ENCODE data around the gene SHC2.
A peak's percentile ranks its signal among the peaks of the same experiment; 100 is the strongest.

Gene SHC2

DNA sequence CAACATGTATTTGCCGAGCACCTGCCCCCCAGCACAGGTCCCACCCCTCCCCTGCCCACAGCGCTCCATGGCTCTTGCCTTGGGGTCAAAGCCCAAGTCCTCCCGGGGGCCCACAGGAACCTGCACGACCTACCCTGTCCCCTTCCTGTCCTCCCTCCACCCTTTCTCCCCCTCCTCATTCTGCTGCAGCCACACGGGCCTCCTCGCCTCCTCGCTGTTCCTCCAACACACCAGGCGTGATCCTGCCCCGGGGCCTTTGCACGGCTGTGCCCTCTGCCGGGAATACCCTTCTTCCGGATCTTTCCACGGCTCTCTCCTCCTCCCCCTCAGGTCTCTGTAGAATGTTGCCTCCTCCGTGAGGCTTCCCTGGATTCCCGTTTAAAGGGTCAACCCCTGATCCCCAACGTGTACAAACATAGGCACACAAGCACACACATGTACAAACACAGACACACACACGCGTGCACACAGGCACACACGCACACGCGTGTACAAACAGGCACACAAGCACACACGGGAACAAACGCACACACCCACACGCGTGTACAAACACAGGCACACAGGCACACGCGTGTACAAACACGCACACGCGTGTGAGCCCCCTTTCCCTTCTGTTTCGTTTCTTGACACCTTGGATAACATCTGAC is 38.3 kb upstream of the SHC2 start:
- TF ChIP-seq, protein P1, sequence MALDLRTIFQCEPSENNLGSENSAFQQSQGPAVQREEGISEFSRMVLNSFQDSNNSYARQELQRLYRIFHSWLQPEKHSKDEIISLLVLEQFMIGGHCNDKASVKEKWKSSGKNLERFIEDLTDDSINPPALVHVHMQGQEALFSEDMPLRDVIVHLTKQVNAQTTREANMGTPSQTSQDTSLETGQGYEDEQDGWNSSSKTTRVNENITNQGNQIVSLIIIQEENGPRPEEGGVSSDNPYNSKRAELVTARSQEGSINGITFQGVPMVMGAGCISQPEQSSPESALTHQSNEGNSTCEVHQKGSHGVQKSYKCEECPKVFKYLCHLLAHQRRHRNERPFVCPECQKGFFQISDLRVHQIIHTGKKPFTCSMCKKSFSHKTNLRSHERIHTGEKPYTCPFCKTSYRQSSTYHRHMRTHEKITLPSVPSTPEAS (tag by site-specific recombination; IDR thresholded peaks at IDR 0.05): peak; percentile 29; the same call in 1 of the 2 replicates
- no peak for TF ChIP-seq GFI1B (tag by site-specific recombination; IDR thresholded peaks at IDR 0.05)
- TF ChIP-seq ZNF623 (tag by site-specific recombination; IDR thresholded peaks at IDR 0.05): peak; percentile 99
- no peak for TF ChIP-seq ZBTB20 (tag by site-specific recombination; IDR thresholded peaks at IDR 0.05)
- no peak for TF ChIP-seq ZNF571 (tag by site-specific recombination; IDR thresholded peaks at IDR 0.05)
- TF ChIP-seq SCRT2 (tag by site-specific recombination; IDR thresholded peaks at IDR 0.05): no peak
- peak; percentile 29; the same call in 1 of the 2 replicates for TF ChIP-seq ZNF341 (tag by site-specific recombination; IDR thresholded peaks at IDR 0.05; ENCODE audit: low read depth)
- no peak overlapping the region for H3K27ac ChIP-seq (ENCODE audit: extremely low read depth, low read depth, low read length)
- H3K9me3 ChIP-seq (ENCODE audit: control insufficient read depth, insufficient read depth, low read depth, low read length): no peaks in the 10 kb centered on the region
- H3K4me1 ChIP-seq (ENCODE audit: control insufficient read depth, insufficient read depth, low read length): no peaks in the 10 kb centered on the region
- H3K36me3 ChIP-seq (ENCODE audit: control insufficient read depth in 2 of 2, insufficient read depth in 1 of 2, low read length in 2 of 2): no peaks in the 10 kb centered on the region
- H3K4me3 ChIP-seq (ENCODE audit: low read depth, low read length): no peak overlapping the region
- ChIA-PET CTCF (no interaction called here), POLR2A (no interaction called here)

DNA sequence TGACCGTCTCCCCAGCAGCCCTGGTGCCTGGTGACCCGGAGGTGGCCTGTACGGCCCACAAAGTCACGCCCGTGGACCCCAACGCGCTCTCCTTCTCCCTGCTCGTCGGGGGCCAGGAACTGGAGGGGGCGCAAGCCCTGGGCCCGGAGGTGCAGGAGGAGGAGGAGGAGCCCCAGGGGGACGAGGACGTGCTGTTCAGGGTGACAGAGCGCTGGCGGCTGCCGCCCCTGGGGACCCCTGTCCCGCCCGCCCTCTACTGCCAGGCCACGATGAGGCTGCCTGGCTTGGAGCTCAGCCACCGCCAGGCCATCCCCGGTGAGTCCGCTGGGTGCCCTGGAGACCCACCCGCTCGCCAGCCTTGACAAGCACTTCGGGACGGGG is 37.7 kb upstream of the SHC2 start:
- Histone ChIP-seq H3K4me1 (ENCODE audit: control insufficient read depth, insufficient read depth, low read length) (no peaks in the 10 kb centered on the region), H3K4me3 (ENCODE audit: low read depth, low read length) (no peak overlapping the region), H3K36me3 (ENCODE audit: control insufficient read depth in 2 of 2, insufficient read depth in 1 of 2, low read length in 2 of 2) (no peaks in the 10 kb centered on the region), H3K9me3 (ENCODE audit: control insufficient read depth, insufficient read depth, low read depth, low read length) (no peaks in the 10 kb centered on the region), H3K27ac (ENCODE audit: extremely low read depth, low read depth, low read length) (no peak overlapping the region)
- CTCF ChIA-PET: interaction anchor here (0.9 kb wide), 1 partner anchor 12 kb away, joined by 5 read pairs; no protein-coding TSS in a partner anchor
- POLR2A ChIA-PET: no interaction called here
- no peak for TF ChIP-seq YY1 (tag by site-specific recombination; IDR thresholded peaks at IDR 0.05)

DNA sequence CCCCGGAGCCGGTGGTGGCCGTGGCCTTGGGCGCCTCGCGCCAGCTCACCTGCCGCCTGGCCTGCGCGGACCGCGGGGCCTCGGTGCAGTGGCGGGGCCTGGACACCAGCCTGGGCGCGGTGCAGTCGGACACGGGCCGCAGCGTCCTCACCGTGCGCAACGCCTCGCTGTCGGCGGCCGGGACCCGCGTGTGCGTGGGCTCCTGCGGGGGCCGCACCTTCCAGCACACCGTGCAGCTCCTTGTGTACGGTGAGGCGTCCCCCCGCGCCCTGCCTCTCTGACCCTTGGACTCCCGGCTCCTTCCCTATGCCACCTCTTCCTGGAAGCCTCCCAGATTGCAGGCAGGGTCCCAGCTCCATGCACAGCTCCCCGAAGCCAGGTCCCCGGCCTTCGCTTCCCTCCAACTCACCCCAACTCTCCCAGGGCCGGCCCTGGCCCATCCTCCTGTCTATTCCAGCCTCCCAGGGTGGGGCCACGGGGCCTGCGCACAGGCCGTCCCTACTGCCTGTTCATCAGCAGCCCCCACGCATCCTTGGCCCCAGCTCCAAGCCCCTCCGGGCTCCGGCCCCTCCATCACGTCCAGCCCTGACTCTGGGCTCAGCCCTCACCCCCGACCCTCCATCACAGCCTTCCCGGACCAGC is 37.2 kb upstream of the SHC2 start:
- Histone ChIP-seq H3K27ac (ENCODE audit: extremely low read depth, low read depth, low read length) (no peak overlapping the region), H3K4me1 (ENCODE audit: control insufficient read depth, insufficient read depth, low read length) (no peaks in the 10 kb centered on the region), H3K36me3 (ENCODE audit: control insufficient read depth in 2 of 2, insufficient read depth in 1 of 2, low read length in 2 of 2) (no peaks in the 10 kb centered on the region), H3K4me3 (ENCODE audit: low read depth, low read length) (no peak overlapping the region), H3K9me3 (ENCODE audit: control insufficient read depth, insufficient read depth, low read depth, low read length) (no peaks in the 10 kb centered on the region)
- ChIA-PET CTCF (interaction anchor here (0.9 kb wide), 1 partner anchor 13 kb away, joined by 5 read pairs; no protein-coding TSS in a partner anchor), POLR2A (no interaction called here)
- no peak for TF ChIP-seq EGR2 (tag by site-specific recombination; IDR thresholded peaks at IDR 0.05; ENCODE audit: low read depth)
- no peak for TF ChIP-seq ZBTB48 (tag by site-specific recombination; IDR thresholded peaks at IDR 0.05)
- TF ChIP-seq ZFP41 (tag by site-specific recombination; IDR thresholded peaks at IDR 0.05; ENCODE audit: borderline replicate concordance): no peak
- TF ChIP-seq ZBTB7A (tag by site-specific recombination; IDR thresholded peaks at IDR 0.05; ENCODE audit: low read depth): 0 out of 2 replicates have a peak, but pooled peaks have one; percentile 23

DNA sequence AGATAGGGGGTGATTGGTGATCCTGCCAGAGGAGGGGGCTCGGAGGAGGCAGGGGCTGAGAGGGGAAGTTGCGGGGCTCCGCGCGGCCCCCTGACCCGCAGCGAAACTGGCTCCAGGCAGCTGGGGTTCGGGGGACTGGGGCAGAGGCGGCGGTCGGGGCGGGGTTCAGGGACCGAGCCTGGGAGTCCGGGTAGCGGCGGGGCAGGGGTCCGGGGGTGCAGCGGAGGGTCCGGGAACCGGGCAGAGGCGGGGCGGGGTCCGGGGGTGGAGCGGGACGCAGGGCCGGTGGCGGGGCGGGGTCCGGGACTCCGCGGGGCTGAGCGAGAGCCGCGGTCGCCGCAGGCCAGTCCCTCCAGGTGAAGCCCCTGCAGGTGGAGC is 36.6 kb upstream of the SHC2 start:
- H3K9me3 ChIP-seq (ENCODE audit: control insufficient read depth, insufficient read depth, low read depth, low read length): no peaks in the 10 kb centered on the region
- ChIA-PET CTCF (interaction anchor here (0.9 kb wide), 1 partner anchor 13 kb away, joined by 5 read pairs; no protein-coding TSS in a partner anchor), POLR2A (interaction anchor here (0.6 kb wide), 1 partner anchor 168 kb away, joined by 3 read pairs; no protein-coding TSS in a partner anchor)
- H3K4me3 ChIP-seq (ENCODE audit: low read depth, low read length): no peak overlapping the region
- no peak overlapping the region for H3K27ac ChIP-seq (ENCODE audit: extremely low read depth, low read depth, low read length)
- no peaks in the 10 kb centered on the region for H3K4me1 ChIP-seq (ENCODE audit: control insufficient read depth, insufficient read depth, low read length)
- H3K36me3 ChIP-seq (ENCODE audit: control insufficient read depth in 2 of 2, insufficient read depth in 1 of 2, low read length in 2 of 2): no peaks in the 10 kb centered on the region
- TF ChIP-seq ZNF830 (tag by site-specific recombination; IDR thresholded peaks at IDR 0.05; ENCODE audit: low read depth): no peak
- TF ChIP-seq, protein P2, sequence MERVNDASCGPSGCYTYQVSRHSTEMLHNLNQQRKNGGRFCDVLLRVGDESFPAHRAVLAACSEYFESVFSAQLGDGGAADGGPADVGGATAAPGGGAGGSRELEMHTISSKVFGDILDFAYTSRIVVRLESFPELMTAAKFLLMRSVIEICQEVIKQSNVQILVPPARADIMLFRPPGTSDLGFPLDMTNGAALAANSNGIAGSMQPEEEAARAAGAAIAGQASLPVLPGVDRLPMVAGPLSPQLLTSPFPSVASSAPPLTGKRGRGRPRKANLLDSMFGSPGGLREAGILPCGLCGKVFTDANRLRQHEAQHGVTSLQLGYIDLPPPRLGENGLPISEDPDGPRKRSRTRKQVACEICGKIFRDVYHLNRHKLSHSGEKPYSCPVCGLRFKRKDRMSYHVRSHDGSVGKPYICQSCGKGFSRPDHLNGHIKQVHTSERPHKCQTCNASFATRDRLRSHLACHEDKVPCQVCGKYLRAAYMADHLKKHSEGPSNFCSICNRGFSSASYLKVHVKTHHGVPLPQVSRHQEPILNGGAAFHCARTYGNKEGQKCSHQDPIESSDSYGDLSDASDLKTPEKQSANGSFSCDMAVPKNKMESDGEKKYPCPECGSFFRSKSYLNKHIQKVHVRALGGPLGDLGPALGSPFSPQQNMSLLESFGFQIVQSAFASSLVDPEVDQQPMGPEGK (tag by site-specific recombination; IDR thresholded peaks at IDR 0.05): no peak
- no peak for TF ChIP-seq ZBTB21 (tag by site-specific recombination; IDR thresholded peaks at IDR 0.05)
- TF ChIP-seq ZNF24 (tag by site-specific recombination; IDR thresholded peaks at IDR 0.05): no peak
- no peak for TF ChIP-seq ZNF202 (tag by site-specific recombination; IDR thresholded peaks at IDR 0.05; ENCODE audit: borderline replicate concordance)
- no peak for TF ChIP-seq ZNF416 (tag by site-specific recombination; IDR thresholded peaks at IDR 0.05)
- no peak for TF ChIP-seq ZNF16 (tag by site-specific recombination; IDR thresholded peaks at IDR 0.05; ENCODE audit: low read depth)
- no peak for TF ChIP-seq ZNF629 (tag by site-specific recombination; IDR thresholded peaks at IDR 0.05)
- no peak for TF ChIP-seq ZSCAN30 (tag by site-specific recombination; IDR thresholded peaks at IDR 0.05)
- TF ChIP-seq, protein P3, sequence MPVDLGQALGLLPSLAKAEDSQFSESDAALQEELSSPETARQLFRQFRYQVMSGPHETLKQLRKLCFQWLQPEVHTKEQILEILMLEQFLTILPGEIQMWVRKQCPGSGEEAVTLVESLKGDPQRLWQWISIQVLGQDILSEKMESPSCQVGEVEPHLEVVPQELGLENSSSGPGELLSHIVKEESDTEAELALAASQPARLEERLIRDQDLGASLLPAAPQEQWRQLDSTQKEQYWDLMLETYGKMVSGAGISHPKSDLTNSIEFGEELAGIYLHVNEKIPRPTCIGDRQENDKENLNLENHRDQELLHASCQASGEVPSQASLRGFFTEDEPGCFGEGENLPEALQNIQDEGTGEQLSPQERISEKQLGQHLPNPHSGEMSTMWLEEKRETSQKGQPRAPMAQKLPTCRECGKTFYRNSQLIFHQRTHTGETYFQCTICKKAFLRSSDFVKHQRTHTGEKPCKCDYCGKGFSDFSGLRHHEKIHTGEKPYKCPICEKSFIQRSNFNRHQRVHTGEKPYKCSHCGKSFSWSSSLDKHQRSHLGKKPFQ (tag by site-specific recombination; IDR thresholded peaks at IDR 0.05): no peak
- TF ChIP-seq ZNF341 (tag by site-specific recombination; IDR thresholded peaks at IDR 0.05; ENCODE audit: low read depth): no peak

Measured in HEK293 (cell line).